Daoy (cell line): Measurements from ENCODE around the gene SDF2. TPM values are rescaled to one million over a fixed set of nuclear protein-coding genes. Genes with fewer than 3 reads are reported as not detected.

Experiments
- total RNA-seq: library from RNA; depleted of rRNA; stranded (reverse); fragments of >200 nt; shearing (Covaris generic); gene quantifications from 2 replicates; pipeline ENCODE4 v1.2.3, GENCODE V29; 2014; rRNA removed

SDF2 gene
- total RNA-seq, 1 experiment from 2014 or later, result 68.2 TPM

Other genes starting within 250 kb of the SDF2 start
- gene SLC13A2, start 188.3 kb downstream of the SDF2 start, total RNA-seq, result not detected in 2 replicates
- gene FOXN1, start 155.6 kb downstream of the SDF2 start, total RNA-seq, result not detected in 2 replicates
- 17.8 and 25.4 TPM in 2 replicates for gene UNC119, start 109.3 kb downstream of the SDF2 start, total RNA-seq
- gene PIGS, start 90.4 kb downstream of the SDF2 start, total RNA-seq, result 44.9 and 49.1 TPM in 2 replicates
- gene ALDOC, start 85.0 kb downstream of the SDF2 start, total RNA-seq, result 1.3 and 2.4 TPM in 2 replicates
- gene SPAG5, start 62.9 kb downstream of the SDF2 start, total RNA-seq, result 134 and 173 TPM in 2 replicates
- 9.1 and 11.4 TPM in 2 replicates for gene RSKR, start 47.7 kb downstream of the SDF2 start, total RNA-seq
- 64.9 and 65.8 TPM in 2 replicates for gene BLTP2, start 16.7 kb downstream of the SDF2 start, total RNA-seq
- gene SUPT6H, start 299 bp upstream of the SDF2 start, total RNA-seq, result 28.4 and 38.2 TPM in 2 replicates
- 0.21 and 0.23 TPM in 2 replicates for gene PROCA1, start 50.0 kb upstream of the SDF2 start, total RNA-seq
- 243 and 290 TPM in 2 replicates for gene RAB34, start 56.0 kb upstream of the SDF2 start, total RNA-seq
- gene RPL23A, start 58.1 kb upstream of the SDF2 start, total RNA-seq, result 697 and 1,346 TPM in 2 replicates
- 1.3 and 2.4 TPM in 2 replicates for gene TLCD1, start 64.3 kb upstream of the SDF2 start, total RNA-seq
- 2.9 and 10.2 TPM in 2 replicates for gene NEK8, start 66.9 kb upstream of the SDF2 start, total RNA-seq
- 20.4 and 23.7 TPM in 2 replicates for gene TRAF4, start 82.1 kb upstream of the SDF2 start, total RNA-seq
- 2.3 and 3.1 TPM in 2 replicates for gene FAM222B, start 180.9 kb upstream of the SDF2 start, total RNA-seq
- gene ERAL1, start 193.1 kb upstream of the SDF2 start, total RNA-seq, result 26.4 and 38.4 TPM in 2 replicates
- 18.5 and 24.9 TPM in 2 replicates for gene FLOT2, start 235.8 kb upstream of the SDF2 start, total RNA-seq
- 10.9 and 12.4 TPM in 2 replicates for gene DHRS13, start 241.2 kb upstream of the SDF2 start, total RNA-seq